ENCODE measurements around the gene SIGMAR1.

DNA sequence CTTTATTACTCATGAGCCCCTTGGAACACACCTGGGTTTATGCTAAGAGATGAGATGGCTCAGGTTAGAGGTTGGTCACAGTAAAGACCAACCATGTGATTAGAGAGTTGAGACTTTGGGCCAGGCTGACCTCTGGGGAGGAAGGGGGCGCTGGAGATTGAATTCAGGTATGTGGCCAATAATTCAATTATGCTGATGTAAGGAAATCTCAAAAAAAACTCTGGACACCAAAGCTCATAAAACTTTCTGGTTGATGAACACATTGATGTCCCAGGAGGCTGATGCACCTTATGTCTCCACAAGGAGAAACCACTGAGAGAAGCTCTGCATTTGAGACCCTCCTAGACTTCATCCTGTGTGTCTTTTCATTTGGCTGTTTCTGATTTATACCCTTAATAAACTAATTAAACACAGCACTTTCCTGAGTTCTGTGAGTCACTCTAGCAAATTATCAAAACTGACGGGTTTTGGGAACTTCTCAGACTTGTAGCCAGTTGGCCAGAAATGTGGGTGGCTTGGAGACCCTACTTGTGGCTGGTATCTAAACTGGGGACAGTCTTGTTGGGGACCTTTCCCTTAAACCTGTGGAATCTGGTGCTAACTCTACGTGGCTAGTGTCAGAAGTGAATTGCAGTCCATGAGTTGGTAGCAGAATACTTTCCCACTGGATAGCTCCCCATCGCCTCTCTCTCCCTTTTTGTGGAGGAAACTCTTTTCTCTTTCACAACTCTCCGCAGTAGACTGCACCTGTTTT lies 32.4 kb upstream of the SIGMAR1 start:
- TF ChIP-seq TAF1 (IDR thresholded peaks at IDR 0.05; ENCODE audit: low read depth) (no peak), EZH2 (IDR thresholded peaks at IDR 0.05; ENCODE audit: borderline replicate concordance, insufficient read depth, low read length, poor library complexity, severe bottlenecking) (no peak), SMC3 (conservative IDR thresholded peaks at IDR 0.05; ENCODE audit: poor library complexity) (no peak), EP300 (conservative IDR thresholded peaks at IDR 0.05; ENCODE audit: poor library complexity, severe bottlenecking) (no peak), POLR2AphosphoS5 (IDR thresholded peaks at IDR 0.05) (no peak), RAD21 (conservative IDR thresholded peaks at IDR 0.05) (no peak), MXI1 (conservative IDR thresholded peaks at IDR 0.05; ENCODE audit: poor library complexity, severe bottlenecking) (no peak)
- TF ChIP-seq, protein P1, sequence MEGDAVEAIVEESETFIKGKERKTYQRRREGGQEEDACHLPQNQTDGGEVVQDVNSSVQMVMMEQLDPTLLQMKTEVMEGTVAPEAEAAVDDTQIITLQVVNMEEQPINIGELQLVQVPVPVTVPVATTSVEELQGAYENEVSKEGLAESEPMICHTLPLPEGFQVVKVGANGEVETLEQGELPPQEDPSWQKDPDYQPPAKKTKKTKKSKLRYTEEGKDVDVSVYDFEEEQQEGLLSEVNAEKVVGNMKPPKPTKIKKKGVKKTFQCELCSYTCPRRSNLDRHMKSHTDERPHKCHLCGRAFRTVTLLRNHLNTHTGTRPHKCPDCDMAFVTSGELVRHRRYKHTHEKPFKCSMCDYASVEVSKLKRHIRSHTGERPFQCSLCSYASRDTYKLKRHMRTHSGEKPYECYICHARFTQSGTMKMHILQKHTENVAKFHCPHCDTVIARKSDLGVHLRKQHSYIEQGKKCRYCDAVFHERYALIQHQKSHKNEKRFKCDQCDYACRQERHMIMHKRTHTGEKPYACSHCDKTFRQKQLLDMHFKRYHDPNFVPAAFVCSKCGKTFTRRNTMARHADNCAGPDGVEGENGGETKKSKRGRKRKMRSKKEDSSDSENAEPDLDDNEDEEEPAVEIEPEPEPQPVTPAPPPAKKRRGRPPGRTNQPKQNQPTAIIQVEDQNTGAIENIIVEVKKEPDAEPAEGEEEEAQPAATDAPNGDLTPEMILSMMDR (IDR thresholded peaks at IDR 0.05; ENCODE audit: poor library complexity, severe bottlenecking), result no peak
- TF ChIP-seq, protein P2, sequence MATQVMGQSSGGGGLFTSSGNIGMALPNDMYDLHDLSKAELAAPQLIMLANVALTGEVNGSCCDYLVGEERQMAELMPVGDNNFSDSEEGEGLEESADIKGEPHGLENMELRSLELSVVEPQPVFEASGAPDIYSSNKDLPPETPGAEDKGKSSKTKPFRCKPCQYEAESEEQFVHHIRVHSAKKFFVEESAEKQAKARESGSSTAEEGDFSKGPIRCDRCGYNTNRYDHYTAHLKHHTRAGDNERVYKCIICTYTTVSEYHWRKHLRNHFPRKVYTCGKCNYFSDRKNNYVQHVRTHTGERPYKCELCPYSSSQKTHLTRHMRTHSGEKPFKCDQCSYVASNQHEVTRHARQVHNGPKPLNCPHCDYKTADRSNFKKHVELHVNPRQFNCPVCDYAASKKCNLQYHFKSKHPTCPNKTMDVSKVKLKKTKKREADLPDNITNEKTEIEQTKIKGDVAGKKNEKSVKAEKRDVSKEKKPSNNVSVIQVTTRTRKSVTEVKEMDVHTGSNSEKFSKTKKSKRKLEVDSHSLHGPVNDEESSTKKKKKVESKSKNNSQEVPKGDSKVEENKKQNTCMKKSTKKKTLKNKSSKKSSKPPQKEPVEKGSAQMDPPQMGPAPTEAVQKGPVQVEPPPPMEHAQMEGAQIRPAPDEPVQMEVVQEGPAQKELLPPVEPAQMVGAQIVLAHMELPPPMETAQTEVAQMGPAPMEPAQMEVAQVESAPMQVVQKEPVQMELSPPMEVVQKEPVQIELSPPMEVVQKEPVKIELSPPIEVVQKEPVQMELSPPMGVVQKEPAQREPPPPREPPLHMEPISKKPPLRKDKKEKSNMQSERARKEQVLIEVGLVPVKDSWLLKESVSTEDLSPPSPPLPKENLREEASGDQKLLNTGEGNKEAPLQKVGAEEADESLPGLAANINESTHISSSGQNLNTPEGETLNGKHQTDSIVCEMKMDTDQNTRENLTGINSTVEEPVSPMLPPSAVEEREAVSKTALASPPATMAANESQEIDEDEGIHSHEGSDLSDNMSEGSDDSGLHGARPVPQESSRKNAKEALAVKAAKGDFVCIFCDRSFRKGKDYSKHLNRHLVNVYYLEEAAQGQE (IDR thresholded peaks at IDR 0.05; ENCODE audit: borderline replicate concordance), result no peak
